WTC11 (cell line): ENCODE data around the gene ZNF398. TPM values are rescaled to one million over a fixed set of nuclear protein-coding genes. Genes with fewer than 3 reads are reported as not detected.

Experiments used
- ATAC-seq: fragments of 200-7000 bp; cut with Tn5 transposase; 2 replicates; pipeline ENCODE4 v1.10.0; 2021; ENCODE audit warnings: mild to moderate bottlenecking, moderate library complexity
- CTCF ChIA-PET: fragments of 300-600 bp; sonication (Branson Sonifier 250); formaldehyde crosslinking; loops from one replicate; lab custom pipeline; 2021; ENCODE audit warnings: antibody characterized with exemption; lab: Charles Lee
- POLR2A ChIA-PET: fragments of 350-600 bp; sonication (Branson Sonifier 250); formaldehyde crosslinking; loops from one replicate; lab custom pipeline; 2021; ENCODE audit warnings: antibody characterized with exemption; lab: Charles Lee
- DNase-seq: peaks from one replicate; pipeline ENCODE4 v3.0.0; 2021; ENCODE audit warnings: low spot score
- H3K27ac Mint-ChIP-seq: 2 replicates; pipeline ENCODE4 v1.8.0; 2021; ENCODE audit warnings: mixed read lengths
- H3K27me3 Mint-ChIP-seq: 2 replicates; pipeline ENCODE4 v1.8.0; 2021; ENCODE audit warnings: low read depth, mild to moderate bottlenecking, moderate library complexity, mixed read lengths
- H3K36me3 Mint-ChIP-seq: 2 replicates; pipeline ENCODE4 v1.8.0; 2021; ENCODE audit warnings: mixed read lengths
- H3K4me1 Mint-ChIP-seq: 2 replicates; pipeline ENCODE4 v1.8.0; 2022; ENCODE audit warnings: mixed read lengths
- H3K4me3 Mint-ChIP-seq: 2 replicates; pipeline ENCODE4 v1.8.0; 2021; ENCODE audit warnings: mild to moderate bottlenecking, moderate library complexity, mixed read lengths
- H3K9me3 Mint-ChIP-seq: 2 replicates; pipeline ENCODE4 v1.8.0; 2021; ENCODE audit warnings: mixed read lengths
- CBFB ChIP-seq: sonication (generic); formaldehyde crosslinking; IDR thresholded peaks from 2 replicates; pipeline ENCODE4 v1.8.1; 2022; ENCODE audit warnings: mild to moderate bottlenecking, low read depth, missing genetic modification reagents
- CREB1 ChIP-seq: sonication (generic); formaldehyde crosslinking; IDR thresholded peaks from 2 replicates; pipeline ENCODE4 v1.8.0; 2023; ENCODE audit warnings: mild to moderate bottlenecking, missing genetic modification reagents
- EMX1 ChIP-seq: fragments of 250-450 bp; sonication (Bioruptor Pico); IDR thresholded peaks from 2 replicates; pipeline ENCODE4 v1.8.0; 2021; ENCODE audit warnings: mild to moderate bottlenecking
- ERG ChIP-seq: fragments of 250-450 bp; sonication (Bioruptor Pico); IDR thresholded peaks from 2 replicates; pipeline ENCODE4 v1.8.0; 2021; ENCODE audit warnings: mild to moderate bottlenecking
- GABPB1 ChIP-seq: sonication (generic); formaldehyde crosslinking; IDR thresholded peaks from 2 replicates; pipeline ENCODE4 v1.8.1; 2023; ENCODE audit warnings: mild to moderate bottlenecking, missing genetic modification reagents
- HMGXB4 ChIP-seq: sonication (generic); formaldehyde crosslinking; IDR thresholded peaks from 2 replicates; pipeline ENCODE4 v1.8.1; 2023; ENCODE audit warnings: mild to moderate bottlenecking, moderate library complexity, missing genetic modification reagents
- IRF2 ChIP-seq: sonication (generic); formaldehyde crosslinking; IDR thresholded peaks from 2 replicates; pipeline ENCODE4 v1.8.0; 2022; ENCODE audit warnings: low read depth, missing genetic modification reagents, borderline replicate concordance
- MYBL2 ChIP-seq: sonication (generic); formaldehyde crosslinking; IDR thresholded peaks from 2 replicates; pipeline ENCODE4 v1.8.1; 2023; ENCODE audit warnings: mild to moderate bottlenecking, moderate library complexity, missing genetic modification reagents
- SP1 ChIP-seq: sonication (generic); formaldehyde crosslinking; conservative IDR thresholded peaks from 2 replicates; pipeline ENCODE4 v1.8.1; 2022; ENCODE audit warnings: missing genetic modification reagents
- TP53 ChIP-seq: sonication (generic); formaldehyde crosslinking; IDR thresholded peaks from 2 replicates; pipeline ENCODE4 v1.8.1; 2023; ENCODE audit warnings: mild to moderate bottlenecking, missing genetic modification reagents
- ZNF121 ChIP-seq: sonication (generic); formaldehyde crosslinking; IDR thresholded peaks from 2 replicates; pipeline ENCODE4 v1.8.0; 2023; ENCODE audit warnings: missing genetic modification reagents
- ZNF232 ChIP-seq: sonication (generic); formaldehyde crosslinking; IDR thresholded peaks from 2 replicates; pipeline ENCODE4 v1.8.0; 2022; ENCODE audit warnings: mild to moderate bottlenecking, missing genetic modification reagents
- ZNF396 ChIP-seq: fragments of 250-450 bp; sonication (Bioruptor Pico); IDR thresholded peaks from 2 replicates; pipeline ENCODE4 v1.8.0; 2021; ENCODE audit warnings: mild to moderate bottlenecking, moderate library complexity, borderline replicate concordance
- ZNF512 ChIP-seq: sonication (generic); formaldehyde crosslinking; IDR thresholded peaks from 2 replicates; pipeline ENCODE4 v1.8.1; 2022; ENCODE audit warnings: missing genetic modification reagents, borderline replicate concordance
- ZNF532 ChIP-seq: fragments of 250-450 bp; sonication (Bioruptor Pico); IDR thresholded peaks from 2 replicates; pipeline ENCODE4 v1.9.0; 2021; ENCODE audit warnings: mild to moderate bottlenecking, borderline replicate concordance
- ZSCAN18 ChIP-seq: fragments of 250-450 bp; sonication (Bioruptor Pico); IDR thresholded peaks from 2 replicates; pipeline ENCODE4 v2.1.2; 2022; ENCODE audit warnings: mild to moderate bottlenecking, moderate library complexity
- total RNA-seq: library from RNA; stranded (reverse); gene quantifications from 3 replicates; pipeline ENCODE4 v1.2.3, GENCODE V29; 2021
- TF ChIP-seq, protein P1 (sequence below): sonication (generic); formaldehyde crosslinking; IDR thresholded peaks from 2 replicates; pipeline ENCODE4 v1.8.0; 2023; ENCODE audit warnings: missing genetic modification reagents
- TF ChIP-seq, protein P2 (sequence below): sonication (generic); formaldehyde crosslinking; IDR thresholded peaks from 2 replicates; pipeline ENCODE4 v1.8.1; 2023; ENCODE audit warnings: mild to moderate bottlenecking, missing genetic modification reagents, moderate library complexity
- TF ChIP-seq, protein P3 (sequence below): sonication (generic); formaldehyde crosslinking; IDR thresholded peaks from 2 replicates; pipeline ENCODE4 v1.8.1; 2023; ENCODE audit warnings: mild to moderate bottlenecking, missing genetic modification reagents, borderline replicate concordance

Gene ZNF398
- total RNA-seq, 1 experiment from 2014 or later: 63.2 TPM

- TF ChIP-seq SP1: no peak
- TF ChIP-seq ZNF512: no peak
- TF ChIP-seq, protein P1, sequence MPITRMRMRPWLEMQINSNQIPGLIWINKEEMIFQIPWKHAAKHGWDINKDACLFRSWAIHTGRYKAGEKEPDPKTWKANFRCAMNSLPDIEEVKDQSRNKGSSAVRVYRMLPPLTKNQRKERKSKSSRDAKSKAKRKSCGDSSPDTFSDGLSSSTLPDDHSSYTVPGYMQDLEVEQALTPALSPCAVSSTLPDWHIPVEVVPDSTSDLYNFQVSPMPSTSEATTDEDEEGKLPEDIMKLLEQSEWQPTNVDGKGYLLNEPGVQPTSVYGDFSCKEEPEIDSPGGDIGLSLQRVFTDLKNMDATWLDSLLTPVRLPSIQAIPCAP (CRISPR knock-in tag): no peak
- TF ChIP-seq MYBL2: no peak
- no peak for TF ChIP-seq ZSCAN18 (CRISPR knock-in tag)
Observed at GRCh38 chr7:149220534-149220933, 73.3 kb downstream of the ZNF398 start (continued).

GRCh38 chr7:149223176-149223575 lies 75.9 kb downstream of the ZNF398 start:
- Mint-ChIP-seq H3K4me3 (no peak overlapping the region), H3K4me1 (peaks cover 9% of the 10 kb centered on the region), H3K27me3 (no peaks in the 10 kb centered on the region), H3K36me3 (peaks cover 37% of the 10 kb centered on the region), H3K27ac (no peak overlapping the region), H3K9me3 (no peaks in the 10 kb centered on the region)
- ChIA-PET POLR2A (no interaction called here), CTCF (no interaction called here)
- ATAC-seq (no peak), DNase-seq (no peak)
- TF ChIP-seq SP1 (no peak), GABPB1 (CRISPR knock-in tag) (no peak), IRF2 (CRISPR knock-in tag) (no peak), ZNF232 (no peak), HMGXB4 (no peak), CBFB (CRISPR knock-in tag) (no peak), ZNF121 (no peak)
- TF ChIP-seq, protein P2, sequence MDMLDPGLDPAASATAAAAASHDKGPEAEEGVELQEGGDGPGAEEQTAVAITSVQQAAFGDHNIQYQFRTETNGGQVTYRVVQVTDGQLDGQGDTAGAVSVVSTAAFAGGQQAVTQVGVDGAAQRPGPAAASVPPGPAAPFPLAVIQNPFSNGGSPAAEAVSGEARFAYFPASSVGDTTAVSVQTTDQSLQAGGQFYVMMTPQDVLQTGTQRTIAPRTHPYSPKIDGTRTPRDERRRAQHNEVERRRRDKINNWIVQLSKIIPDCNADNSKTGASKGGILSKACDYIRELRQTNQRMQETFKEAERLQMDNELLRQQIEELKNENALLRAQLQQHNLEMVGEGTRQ: no peak
- TF ChIP-seq, protein P3, sequence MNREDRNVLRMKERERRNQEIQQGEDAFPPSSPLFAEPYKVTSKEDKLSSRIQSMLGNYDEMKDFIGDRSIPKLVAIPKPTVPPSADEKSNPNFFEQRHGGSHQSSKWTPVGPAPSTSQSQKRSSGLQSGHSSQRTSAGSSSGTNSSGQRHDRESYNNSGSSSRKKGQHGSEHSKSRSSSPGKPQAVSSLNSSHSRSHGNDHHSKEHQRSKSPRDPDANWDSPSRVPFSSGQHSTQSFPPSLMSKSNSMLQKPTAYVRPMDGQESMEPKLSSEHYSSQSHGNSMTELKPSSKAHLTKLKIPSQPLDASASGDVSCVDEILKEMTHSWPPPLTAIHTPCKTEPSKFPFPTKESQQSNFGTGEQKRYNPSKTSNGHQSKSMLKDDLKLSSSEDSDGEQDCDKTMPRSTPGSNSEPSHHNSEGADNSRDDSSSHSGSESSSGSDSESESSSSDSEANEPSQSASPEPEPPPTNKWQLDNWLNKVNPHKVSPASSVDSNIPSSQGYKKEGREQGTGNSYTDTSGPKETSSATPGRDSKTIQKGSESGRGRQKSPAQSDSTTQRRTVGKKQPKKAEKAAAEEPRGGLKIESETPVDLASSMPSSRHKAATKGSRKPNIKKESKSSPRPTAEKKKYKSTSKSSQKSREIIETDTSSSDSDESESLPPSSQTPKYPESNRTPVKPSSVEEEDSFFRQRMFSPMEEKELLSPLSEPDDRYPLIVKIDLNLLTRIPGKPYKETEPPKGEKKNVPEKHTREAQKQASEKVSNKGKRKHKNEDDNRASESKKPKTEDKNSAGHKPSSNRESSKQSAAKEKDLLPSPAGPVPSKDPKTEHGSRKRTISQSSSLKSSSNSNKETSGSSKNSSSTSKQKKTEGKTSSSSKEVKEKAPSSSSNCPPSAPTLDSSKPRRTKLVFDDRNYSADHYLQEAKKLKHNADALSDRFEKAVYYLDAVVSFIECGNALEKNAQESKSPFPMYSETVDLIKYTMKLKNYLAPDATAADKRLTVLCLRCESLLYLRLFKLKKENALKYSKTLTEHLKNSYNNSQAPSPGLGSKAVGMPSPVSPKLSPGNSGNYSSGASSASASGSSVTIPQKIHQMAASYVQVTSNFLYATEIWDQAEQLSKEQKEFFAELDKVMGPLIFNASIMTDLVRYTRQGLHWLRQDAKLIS (CRISPR knock-in tag): no peak

- Mint-ChIP-seq H3K27ac (no peak overlapping the region), H3K4me3 (no peak overlapping the region), H3K4me1 (peaks cover 5% of the 10 kb centered on the region), H3K27me3 (no peaks in the 10 kb centered on the region), H3K9me3 (no peaks in the 10 kb centered on the region), H3K36me3 (peaks cover 31% of the 10 kb centered on the region)
- POLR2A ChIA-PET: no interaction called here
- DNase-seq (no peak), ATAC-seq (no peak)
- CTCF ChIA-PET: no interaction called here
- TF ChIP-seq ZNF396 (CRISPR knock-in tag): no peak
- TF ChIP-seq ERG (CRISPR knock-in tag): no peak
- no peak for TF ChIP-seq ZNF532 (CRISPR knock-in tag)
- no peak for TF ChIP-seq TP53 (CRISPR knock-in tag)
- no peak for TF ChIP-seq CREB1 (CRISPR knock-in tag)
- no peak for TF ChIP-seq EMX1
Observed at GRCh38 chr7:149223761-149224160, 76.5 kb downstream of the ZNF398 start.
